Activated CD8-positive, alpha-beta T cell treated with anti-CD3 and anti-CD28 coated beads for 36 hours (primary cell): ENCODE measurements around the gene F8. TPM values are rescaled to one million over a fixed set of nuclear protein-coding genes. Genes with fewer than 3 reads are reported as not detected.
A peak's percentile ranks its signal among the peaks of the same experiment; 100 is the strongest.
"Not testable (repeated sequence)": the region's sequence is repeated elsewhere in the genome, so short reads cannot be mapped to it uniquely, and the experiment has no call there.

Experiments used
- ATAC-seq: fragments of 200-7000 bp; cut with Tn5 transposase; one replicate; pipeline ENCODE4 v1.10.0; 2021; ENCODE audit warnings: mild to moderate bottlenecking, moderate library complexity
- CTCF ChIA-PET: fragments of 350-600 bp; sonication (Branson Sonifier 250); formaldehyde crosslinking; loops from one replicate; lab custom pipeline; 2021; ENCODE audit warnings: antibody characterized with exemption; lab: Charles Lee
- POLR2A ChIA-PET: fragments of 350-600 bp; sonication (Branson Sonifier 250); formaldehyde crosslinking; loops from one replicate; lab custom pipeline; 2021; ENCODE audit warnings: antibody characterized with exemption; lab: Charles Lee
- DNase-seq: peaks from one replicate; pipeline ENCODE4 v3.0.0-alpha.2; 2020
- H3K27ac Mint-ChIP-seq: one replicate; pipeline ENCODE4 v1.8.0; 2021; ENCODE audit warnings: mild to moderate bottlenecking, mixed read lengths
- H3K27me3 Mint-ChIP-seq: one replicate; pipeline ENCODE4 v1.8.0; 2021; ENCODE audit warnings: mixed read lengths
- H3K36me3 Mint-ChIP-seq: one replicate; pipeline ENCODE4 v1.8.0; 2021; ENCODE audit warnings: low read depth, mixed read lengths
- H3K4me1 Mint-ChIP-seq: one replicate; pipeline ENCODE4 v1.8.0; 2021; ENCODE audit warnings: low read depth, mixed read lengths
- H3K4me3 Mint-ChIP-seq: one replicate; pipeline ENCODE4 v1.8.0; 2021; ENCODE audit warnings: mild to moderate bottlenecking, moderate library complexity, mixed read lengths
- H3K9me3 Mint-ChIP-seq: one replicate; pipeline ENCODE4 v1.8.0; 2021; ENCODE audit warnings: mixed read lengths
- CTCF ChIP-seq: fragments of 200-600 bp; IDR thresholded peaks from one replicate; pipeline ENCODE4 v1.8.0; 2022; ENCODE audit warnings: antibody characterized with exemption, mild to moderate bottlenecking
- intact Hi-C: fragments of 100-400 bp; cut with micrococcal nuclease; formaldehyde crosslinking; loops from one replicate; pipeline ENCODE4 v1.10.0; 2022
- total RNA-seq, 2 experiments: library from RNA; stranded (reverse); gene quantifications; one replicate each; pipeline ENCODE4 v1.2.3, GENCODE V29; 2021

Gene F8
- total RNA-seq, 2 experiments from 2014 or later, result 4.1 to 4.4 TPM

GRCh38 chrX:154908821-154909220, 113.7 kb downstream of the F8 start:
- Mint-ChIP-seq H3K9me3 (no peaks in the 10 kb centered on the region), H3K27ac (no peak overlapping the region), H3K27me3 (no peaks in the 10 kb centered on the region), H3K4me1 (no peaks in the 10 kb centered on the region), H3K36me3 (no peaks in the 10 kb centered on the region), H3K4me3 (no peak overlapping the region)
- DNase-seq (no peak), ATAC-seq (no peak)
- no peak for TF ChIP-seq CTCF
- CTCF ChIA-PET, result interaction anchor here (1.2 to 2.3 kb wide), 2 partner anchors 9 to 14 kb away, joined by 3 to 25 read pairs; no protein-coding TSS in a partner anchor
- POLR2A ChIA-PET, result no interaction called here
- intact Hi-C loops, result no loop called here

- intact Hi-C loops, result no loop called here
- Mint-ChIP-seq H3K36me3 (no peaks in the 10 kb centered on the region), H3K9me3 (no peaks in the 10 kb centered on the region), H3K27me3 (peaks cover 2% of the 10 kb centered on the region), H3K4me3 (no peak overlapping the region), H3K4me1 (no peaks in the 10 kb centered on the region), H3K27ac (no peak overlapping the region)
- POLR2A ChIA-PET, result no interaction called here
- CTCF ChIA-PET, result interaction anchor here (3.6 kb wide), 1 partner anchor 15 kb away, joined by 13 read pairs; no protein-coding TSS in a partner anchor
- no peak for DNase-seq
- TF ChIP-seq CTCF, result no peak
- ATAC-seq, result no peak
Observed at GRCh38 chrX:154902408-154902807, 120.1 kb downstream of the F8 start.

GRCh38 chrX:154900323-154900722, 122.2 kb downstream of the F8 start:
- Mint-ChIP-seq H3K4me1 (no peaks in the 10 kb centered on the region), H3K9me3 (no peaks in the 10 kb centered on the region), H3K27me3 (peaks cover 2% of the 10 kb centered on the region), H3K4me3 (no peak overlapping the region), H3K36me3 (no peaks in the 10 kb centered on the region), H3K27ac (no peak overlapping the region)
- CTCF ChIA-PET, result interaction anchor here (3.6 kb wide), 1 partner anchor 17 kb away, joined by 13 read pairs; no protein-coding TSS in a partner anchor
- DNase-seq (no peak), ATAC-seq (no peak)
- POLR2A ChIA-PET, result no interaction called here
- no peak for TF ChIP-seq CTCF
- intact Hi-C loops, result no loop called here

- no peaks in the 10 kb centered on the region for H3K9me3 Mint-ChIP-seq
- H3K27ac Mint-ChIP-seq, result no peak overlapping the region
- no peak overlapping the region for H3K4me3 Mint-ChIP-seq
- no peak for TF ChIP-seq CTCF
- DNase-seq (no peak), ATAC-seq (no peak)
- no peaks in the 10 kb centered on the region for H3K36me3 Mint-ChIP-seq
- H3K4me1 Mint-ChIP-seq, result peaks cover 4% of the 10 kb centered on the region
- intact Hi-C loops, result no loop called here
- ChIA-PET CTCF (no interaction called here), POLR2A (no interaction called here)
- no peaks in the 10 kb centered on the region for H3K27me3 Mint-ChIP-seq
Observed at GRCh38 chrX:154892296-154892695, 130.2 kb downstream of the F8 start.

GRCh38 chrX:154890990-154891639, 131.4 kb downstream of the F8 start:
- POLR2A ChIA-PET, result no interaction called here
- ATAC-seq, result no peak
- peaks cover 4% of the 10 kb centered on the region for H3K4me1 Mint-ChIP-seq
- no peak overlapping the region for H3K27ac Mint-ChIP-seq
- H3K4me3 Mint-ChIP-seq, result no peak overlapping the region
- no peaks in the 10 kb centered on the region for H3K36me3 Mint-ChIP-seq
- no peaks in the 10 kb centered on the region for H3K9me3 Mint-ChIP-seq
- no peak for DNase-seq
- no peaks in the 10 kb centered on the region for H3K27me3 Mint-ChIP-seq
- intact Hi-C loops, result no loop called here
- TF ChIP-seq CTCF, result no peak
- CTCF ChIA-PET, result no interaction called here

GRCh38 chrX:154886789-154887221, 135.7 kb downstream of the F8 start:
- H3K27me3 Mint-ChIP-seq, DNase-seq, H3K36me3 Mint-ChIP-seq, POLR2A ChIA-PET, H3K9me3 Mint-ChIP-seq, H3K4me3 Mint-ChIP-seq, H3K27ac Mint-ChIP-seq, H3K4me1 Mint-ChIP-seq, intact Hi-C loops, CTCF ChIA-PET: not testable (repeated sequence)
- peak; percentile 56 for ATAC-seq

- H3K9me3 Mint-ChIP-seq, H3K4me3 Mint-ChIP-seq, H3K27ac Mint-ChIP-seq, POLR2A ChIA-PET, H3K36me3 Mint-ChIP-seq, intact Hi-C loops, CTCF ChIA-PET, H3K4me1 Mint-ChIP-seq, H3K27me3 Mint-ChIP-seq, DNase-seq: not testable (repeated sequence)
- peak; percentile 64 for ATAC-seq
Observed at GRCh38 chrX:154886069-154886788, 136.3 kb downstream of the F8 start, which contains the start of gene F8A1. F8A1 (plus strand) TSS chrX:154886355; CDS start chrX:154886375, 20 bp downstream.
